GM18502 (cell line): ENCODE results near the gene PSMA6.
A peak's percentile ranks its signal among the peaks of the same experiment; 100 is the strongest.
"Not testable (repeated sequence)": the region's sequence is repeated elsewhere in the genome, so short reads cannot be mapped to it uniquely, and the experiment has no call there.

Source experiments
- ATAC-seq: cut with Tn5 transposase; IDR thresholded peaks from one replicate; pipeline ENCODE4 v1.9.1; 2021; ENCODE audit warnings: mild to moderate bottlenecking; ENCODE audit not compliant: unreplicated experiment, poor library complexity

The PSMA6 gene

DNA sequence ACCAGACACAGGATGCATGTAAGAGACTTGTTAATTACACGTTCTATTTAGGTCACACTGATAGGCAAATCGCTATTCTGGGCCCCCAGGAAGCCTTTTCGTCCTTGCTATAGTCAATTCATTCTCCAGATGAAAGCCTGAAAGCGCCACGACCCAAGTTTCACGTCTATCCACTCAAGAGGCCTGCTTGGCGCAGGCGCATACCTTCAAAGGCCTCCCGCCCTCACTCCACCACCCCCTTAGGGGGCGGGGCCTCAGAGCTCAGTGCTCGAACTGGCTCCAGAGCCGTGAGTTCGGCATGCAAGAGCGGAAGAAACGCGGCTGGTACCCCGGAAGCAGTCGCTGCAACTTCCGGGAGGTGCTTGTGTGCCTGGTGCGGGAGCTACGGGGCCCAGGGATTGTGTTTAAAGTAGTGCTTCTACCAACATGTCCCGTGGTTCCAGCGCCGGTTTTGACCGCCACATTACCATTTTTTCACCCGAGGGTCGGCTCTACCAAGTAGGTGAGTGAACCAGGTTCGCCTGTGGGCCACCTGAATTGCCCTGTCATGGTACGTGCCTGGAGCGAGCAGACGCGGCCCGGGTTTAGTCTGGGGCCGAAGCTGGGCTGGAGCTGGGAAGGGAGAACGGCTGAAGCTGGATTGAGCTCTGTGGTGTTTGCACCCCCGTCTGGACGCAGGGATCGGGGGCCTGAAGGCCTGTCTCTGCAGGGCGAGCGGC lies at the start of gene PSMA6:
Gene PSMA6, plus strand, starts transcription at position 332 of the 719 bp plus-strand sequence. Its CDS starts 95 bp downstream, at position 427.
- peak; percentile 84 for ATAC-seq

DNA sequence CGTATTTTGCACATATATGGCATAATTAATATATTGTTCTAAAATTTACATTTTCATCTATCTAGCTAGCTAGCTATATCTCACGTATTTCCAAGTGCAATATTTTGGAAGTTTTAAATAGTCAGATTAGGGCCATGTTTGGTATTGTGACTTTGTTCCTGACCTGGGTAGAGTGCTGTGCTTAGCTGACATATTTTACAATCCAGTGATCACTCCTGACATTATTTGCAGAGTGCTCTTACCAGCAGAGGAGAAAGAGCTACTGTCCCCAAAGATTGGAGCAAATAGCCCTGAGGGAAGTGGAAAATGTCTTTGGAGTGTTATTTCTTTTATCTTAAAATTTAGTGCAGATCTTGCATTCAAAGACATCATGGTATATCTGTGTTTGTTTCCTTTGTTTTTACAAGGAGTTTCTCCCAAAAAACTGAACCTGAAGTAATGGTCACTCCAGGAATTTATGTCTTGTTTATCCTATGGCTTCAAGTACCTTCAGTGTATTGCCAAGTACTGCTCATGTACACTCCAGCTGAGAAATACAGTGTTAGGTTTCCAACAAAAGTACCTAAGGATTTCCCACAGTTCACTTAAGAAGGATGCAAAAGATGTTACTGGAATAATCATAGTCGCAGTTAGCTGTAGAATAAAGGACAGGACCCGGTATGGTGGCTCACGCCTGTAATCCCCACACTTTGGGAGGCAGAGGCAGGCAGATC lies 49.4 kb upstream of the PSMA6 start:
- no peak for ATAC-seq

DNA sequence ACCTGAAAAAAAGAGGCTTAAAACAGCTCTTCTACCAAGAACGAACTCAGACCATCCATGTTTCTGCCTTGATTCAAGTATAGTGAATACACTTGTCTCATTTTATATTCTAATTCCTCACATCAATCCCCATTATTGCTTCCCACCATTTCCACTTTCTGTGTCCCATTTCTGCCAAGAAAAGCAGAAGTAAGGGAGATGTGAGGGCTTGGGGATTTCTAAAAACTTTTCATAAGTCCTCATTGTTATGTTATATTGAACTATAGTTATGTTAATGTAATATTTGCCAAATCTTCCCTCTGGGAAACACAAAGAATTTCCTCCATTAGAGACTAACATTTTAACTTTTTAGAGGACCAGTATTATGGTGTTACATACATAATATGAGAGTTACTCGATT lies 48.2 kb upstream of the PSMA6 start:
- ATAC-seq, result no peak

DNA sequence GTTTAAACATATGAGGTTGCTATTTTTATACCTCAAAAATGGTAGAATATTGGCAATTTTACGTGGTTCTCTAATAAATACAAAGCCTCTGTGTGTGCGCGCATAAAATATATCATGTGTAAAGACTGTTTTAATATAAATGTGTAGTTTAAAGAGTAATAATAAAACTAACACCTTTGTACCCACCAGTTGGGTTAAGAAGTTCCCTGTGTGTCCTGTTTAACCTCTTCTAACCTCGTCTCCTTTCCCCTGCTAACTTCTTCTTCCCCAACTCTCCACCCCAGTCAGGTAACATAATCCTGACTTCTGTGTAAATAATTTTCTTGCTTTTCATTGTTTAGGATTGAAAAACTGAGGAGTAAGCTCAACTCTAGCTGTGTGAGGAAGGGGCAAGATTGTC lies 47.6 kb upstream of the PSMA6 start:
- no peak for ATAC-seq

DNA sequence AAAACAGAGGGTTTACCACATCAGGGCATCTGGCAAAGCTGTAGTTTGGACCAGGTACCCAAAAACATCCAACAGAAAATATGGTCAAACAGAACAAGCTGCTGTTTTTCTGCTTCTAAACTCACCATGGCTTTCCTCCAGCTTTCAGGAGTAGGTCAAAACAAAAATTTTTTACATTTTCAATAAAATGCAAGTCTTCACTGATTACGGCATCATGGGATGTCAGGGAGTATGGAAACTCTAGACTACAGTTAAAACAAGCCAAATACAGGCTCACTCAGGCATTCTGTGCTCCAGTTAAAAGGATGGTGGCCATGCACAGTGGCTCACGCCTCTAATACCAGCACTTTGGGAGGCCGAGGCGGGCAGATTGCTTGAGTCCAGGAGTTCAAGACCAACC lies 47.1 kb upstream of the PSMA6 start:
- no peak for ATAC-seq

DNA sequence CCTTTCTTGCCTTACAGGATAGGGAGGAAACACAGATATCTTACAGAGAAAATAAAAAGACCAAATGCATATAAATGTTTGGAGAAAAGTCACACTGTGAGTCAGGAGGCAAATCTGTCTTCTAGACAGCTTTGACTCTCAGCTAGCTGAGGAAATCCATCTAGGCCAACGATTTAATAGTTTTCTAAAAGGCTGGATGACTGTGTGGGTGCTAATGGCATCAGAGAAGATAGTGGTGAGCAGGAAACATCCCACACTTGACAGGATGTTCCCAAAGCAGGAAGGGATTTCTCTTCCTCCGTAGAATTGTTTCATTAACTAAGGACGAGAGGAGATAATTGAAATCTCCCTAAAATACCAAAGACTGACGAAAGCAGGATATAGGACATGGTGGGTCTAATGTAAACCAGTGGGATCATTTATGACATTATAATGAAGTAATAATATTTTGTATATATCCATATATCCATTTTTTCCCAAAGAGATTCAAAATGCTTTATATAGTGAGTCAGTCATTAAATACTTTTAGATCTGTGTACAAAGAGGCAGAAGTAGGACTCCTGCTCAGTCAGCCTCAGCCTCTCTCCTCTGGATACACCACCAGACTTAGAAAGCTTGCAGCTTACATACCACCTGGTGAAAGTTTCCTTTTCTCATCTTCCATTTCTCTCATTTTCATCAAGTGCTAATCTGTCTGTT lies 44.3 kb upstream of the PSMA6 start:
- ATAC-seq, result peak; percentile 50

DNA sequence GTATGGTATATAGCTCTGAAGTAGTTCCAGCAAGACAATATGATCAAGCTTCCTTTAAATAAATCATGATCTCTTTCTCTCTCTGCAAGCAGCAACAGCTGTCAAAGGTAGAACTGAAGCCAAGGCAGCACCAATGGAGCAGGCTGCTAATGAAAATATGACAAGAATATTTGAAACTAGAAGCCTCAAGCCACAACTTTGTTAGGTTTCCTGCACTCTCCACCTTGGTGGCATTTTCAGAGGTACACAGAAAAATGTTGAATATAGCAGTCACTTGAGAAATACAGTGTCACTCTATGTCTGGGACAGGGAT lies 43.8 kb upstream of the PSMA6 start:
- peak; percentile 58 for ATAC-seq

DNA sequence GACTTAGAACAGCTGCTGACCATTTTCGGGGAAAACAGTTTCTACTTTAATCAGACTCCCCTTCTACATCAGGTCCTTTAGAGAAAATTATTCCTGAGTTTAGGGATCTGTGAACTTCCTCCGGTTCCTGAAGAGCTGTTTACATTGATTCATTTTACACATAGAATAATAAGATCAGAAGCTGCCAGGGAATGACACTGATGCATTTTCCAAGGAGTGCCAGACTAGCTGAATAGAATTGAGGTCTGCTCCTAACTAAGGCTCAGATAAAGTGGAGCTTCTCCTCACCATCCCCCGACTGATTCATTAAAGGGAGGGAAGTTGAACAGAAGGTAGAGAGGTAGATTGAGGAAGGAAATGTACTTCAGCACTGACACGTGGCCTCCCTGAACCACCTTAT lies 41.9 kb upstream of the PSMA6 start:
- ATAC-seq, result no peak

DNA sequence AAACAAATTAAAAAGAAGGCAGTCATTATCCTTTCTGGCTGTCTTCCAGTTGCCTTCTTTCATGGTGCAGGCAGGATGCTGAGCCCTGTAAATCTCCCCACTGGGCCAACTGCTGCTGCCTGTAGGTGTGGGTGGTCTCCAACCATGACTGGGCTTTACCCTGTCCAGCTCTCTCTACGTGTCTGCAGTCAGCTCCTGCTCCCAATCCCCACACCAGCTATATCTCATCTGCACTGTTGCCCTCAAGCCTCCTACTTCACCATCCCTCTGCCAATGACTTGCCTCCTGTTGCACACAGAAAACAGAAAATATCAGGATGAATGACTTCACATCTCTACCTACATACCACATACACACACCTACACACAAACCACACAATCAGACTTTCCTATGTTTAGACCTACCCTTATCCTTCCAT lies 39.7 kb upstream of the PSMA6 start:
- ATAC-seq, result no peak

DNA sequence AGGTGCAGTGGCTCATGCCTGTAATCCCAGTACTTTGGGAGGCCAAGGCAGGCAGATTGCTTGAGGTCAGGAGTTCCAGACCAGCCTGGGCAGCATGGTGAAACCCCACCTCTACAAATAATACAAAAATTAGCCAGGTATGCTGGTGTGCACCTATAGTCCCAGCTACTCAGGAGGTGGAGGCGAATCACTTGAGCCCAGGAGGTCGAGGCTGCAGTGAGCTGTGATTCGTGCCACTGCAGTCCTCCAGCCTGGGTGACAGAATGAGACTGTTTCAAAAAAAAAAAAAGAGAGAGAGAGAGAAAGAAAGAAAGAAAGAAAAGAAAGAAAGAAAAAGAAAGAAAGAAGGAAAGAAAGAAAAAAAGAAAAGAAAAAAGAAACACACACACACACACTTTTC lies 39.1 kb upstream of the PSMA6 start:
- not testable (repeated sequence) for ATAC-seq

DNA sequence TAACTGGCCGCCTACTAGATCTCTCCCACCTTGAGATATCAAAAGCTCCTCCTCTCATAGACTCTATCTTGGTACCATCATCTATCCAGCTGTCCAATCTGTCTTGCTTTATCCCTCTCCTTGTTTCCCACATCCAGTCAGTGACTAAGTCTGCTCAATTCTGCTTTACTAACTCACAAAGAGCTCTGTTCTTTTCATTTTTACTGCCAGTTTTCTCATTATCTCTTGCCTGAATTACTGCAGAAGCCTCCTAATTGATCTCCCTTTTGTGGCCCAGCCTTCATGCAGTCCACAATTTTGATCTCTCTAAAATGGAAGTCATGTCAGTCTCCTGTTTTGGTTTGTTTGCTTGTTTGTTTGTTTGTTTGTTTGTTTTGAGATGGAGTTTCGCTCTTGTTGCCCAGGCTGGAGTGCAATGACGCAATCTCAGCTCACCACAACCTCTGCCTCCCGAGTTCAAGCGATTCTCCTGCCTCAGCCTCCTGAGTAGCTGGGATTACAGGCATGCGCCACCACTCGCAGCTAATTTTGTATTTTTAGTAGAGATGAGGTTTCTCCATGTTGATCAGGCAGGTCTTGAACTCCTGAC lies 38.1 kb upstream of the PSMA6 start:
- not testable (repeated sequence) for ATAC-seq

DNA sequence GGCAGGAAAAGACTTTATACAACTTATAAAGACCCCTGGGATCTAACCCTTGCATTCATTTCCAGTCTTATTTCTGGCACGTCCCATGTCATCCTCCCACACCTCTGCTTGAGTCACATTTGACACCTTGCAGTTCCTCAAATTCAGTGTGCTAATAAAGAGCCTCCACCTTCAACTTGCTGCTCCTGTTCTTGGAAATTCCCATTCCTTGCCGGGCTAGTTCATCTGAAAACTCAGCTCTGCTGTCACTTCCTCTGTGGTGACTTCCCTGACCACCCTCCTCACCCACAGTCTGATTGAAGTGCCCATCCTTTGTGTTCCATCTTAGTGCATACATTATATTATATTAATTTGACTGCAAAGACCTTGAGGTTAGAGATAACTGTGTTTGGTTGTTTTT lies 37.4 kb upstream of the PSMA6 start:
- no peak for ATAC-seq

DNA sequence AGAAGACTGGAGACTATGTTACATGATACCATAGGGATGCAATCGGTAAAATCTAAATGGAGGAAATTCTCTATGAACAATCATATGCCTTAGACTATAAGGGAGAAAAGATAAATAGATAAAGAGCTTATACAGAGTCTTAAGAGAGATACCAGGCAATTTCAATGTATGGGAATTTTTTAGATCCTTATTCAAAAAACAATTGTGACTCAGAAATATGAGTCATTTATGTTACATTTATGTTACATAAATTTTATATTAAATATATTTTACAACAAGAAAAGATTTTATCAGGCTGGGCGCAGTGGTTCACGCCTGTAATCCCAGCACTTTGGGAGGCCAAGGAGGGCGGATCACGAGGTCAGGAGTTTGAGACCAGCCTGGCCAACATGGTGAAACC lies 36.5 kb upstream of the PSMA6 start:
- ATAC-seq, result no peak

DNA sequence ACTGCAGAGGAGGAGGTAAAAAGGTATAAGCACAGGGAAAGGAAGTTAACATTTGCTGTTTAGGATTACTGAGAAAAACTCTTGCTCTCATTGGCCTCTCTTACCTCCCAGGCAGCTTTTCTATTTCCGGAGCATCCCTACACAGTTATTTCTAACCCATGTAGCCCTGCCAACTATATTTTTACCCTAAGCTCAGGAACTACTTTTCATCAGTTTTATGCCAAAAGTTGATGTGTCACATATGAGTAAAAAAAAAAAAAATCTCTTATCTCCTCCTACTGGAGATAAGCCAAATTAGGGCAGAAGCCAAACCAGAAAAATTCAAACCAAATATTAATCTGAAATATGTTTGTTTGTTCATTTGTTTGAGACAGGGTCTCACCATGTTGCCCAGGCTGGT lies 34.4 kb upstream of the PSMA6 start:
- no peak for ATAC-seq

DNA sequence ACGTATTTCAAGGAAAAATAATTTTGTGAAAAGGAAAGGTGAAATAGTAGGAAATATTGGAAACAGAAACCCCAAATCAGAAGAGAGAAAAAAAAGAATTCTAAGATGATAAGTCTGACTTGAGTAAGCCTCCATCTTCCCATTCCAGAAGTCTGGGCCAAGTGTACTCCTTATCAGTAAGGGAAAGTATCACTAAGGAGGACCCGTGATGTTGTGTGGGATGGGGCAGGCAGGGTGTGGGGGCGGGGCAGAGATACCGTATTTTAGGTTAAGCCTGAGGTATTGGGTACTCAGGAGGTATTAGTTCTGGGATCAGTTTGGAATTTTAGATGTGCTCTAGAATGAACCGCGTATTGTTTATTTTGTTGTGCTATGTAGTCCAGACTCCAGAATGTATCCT lies 33.8 kb upstream of the PSMA6 start:
- no peak for ATAC-seq

DNA sequence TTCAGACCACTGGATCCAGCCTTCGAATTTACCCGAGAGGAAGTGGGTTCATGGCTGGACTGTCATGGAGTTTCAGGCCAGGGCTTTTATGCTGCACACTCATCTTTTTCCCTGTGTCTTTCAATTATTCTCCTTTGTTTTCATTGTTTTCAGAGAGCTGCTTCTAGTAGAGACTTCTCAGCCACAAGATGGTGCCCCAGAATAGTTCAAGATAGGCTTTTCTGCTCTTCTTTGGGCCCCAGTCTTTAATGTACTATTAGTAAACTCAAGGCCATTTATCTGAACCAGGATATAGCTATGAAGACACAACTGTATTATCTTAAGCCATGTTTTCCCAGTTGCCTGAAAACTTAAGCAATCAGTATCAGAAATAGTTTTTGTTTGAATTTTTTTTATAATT lies 30.4 kb upstream of the PSMA6 start:
- no peak for ATAC-seq

DNA sequence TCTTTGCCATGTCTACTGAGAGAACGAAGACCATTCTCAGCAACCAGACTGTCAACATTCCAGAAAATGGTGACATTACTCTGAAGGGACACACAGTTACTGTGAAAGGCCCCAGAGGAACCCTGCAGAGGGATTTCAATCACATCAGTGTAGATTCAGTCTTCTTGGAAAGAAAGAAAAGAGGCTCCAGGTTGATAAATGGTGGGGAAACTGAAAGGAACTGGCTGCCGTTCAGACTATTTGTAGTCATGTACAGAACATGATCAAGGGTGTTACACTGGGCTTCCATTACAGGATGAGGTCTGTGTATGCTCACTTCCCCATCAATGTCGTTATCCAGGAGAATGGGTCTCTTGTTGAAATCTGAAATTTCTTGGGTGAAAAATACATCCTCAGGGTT lies 29.7 kb upstream of the PSMA6 start:
- no peak for ATAC-seq

DNA sequence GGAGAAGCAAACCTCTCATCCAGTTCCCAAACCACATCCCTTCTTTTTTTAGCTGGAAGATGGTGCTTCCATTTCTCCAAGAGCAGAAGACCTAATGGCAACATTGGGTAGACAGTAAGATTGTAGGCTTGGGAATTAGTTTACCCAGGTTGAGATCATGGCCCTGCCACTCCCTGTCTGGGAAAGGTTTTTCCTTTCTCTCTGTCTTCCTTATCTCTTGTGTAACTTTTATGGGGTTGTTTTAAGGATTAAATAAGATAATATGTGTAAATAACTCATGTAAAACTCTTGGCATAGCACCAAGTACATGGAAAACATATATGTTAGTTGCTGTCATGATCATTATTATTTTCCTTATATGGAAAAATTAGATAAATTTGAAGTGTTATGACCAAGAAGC lies 23.2 kb upstream of the PSMA6 start:
- ATAC-seq, result no peak

DNA sequence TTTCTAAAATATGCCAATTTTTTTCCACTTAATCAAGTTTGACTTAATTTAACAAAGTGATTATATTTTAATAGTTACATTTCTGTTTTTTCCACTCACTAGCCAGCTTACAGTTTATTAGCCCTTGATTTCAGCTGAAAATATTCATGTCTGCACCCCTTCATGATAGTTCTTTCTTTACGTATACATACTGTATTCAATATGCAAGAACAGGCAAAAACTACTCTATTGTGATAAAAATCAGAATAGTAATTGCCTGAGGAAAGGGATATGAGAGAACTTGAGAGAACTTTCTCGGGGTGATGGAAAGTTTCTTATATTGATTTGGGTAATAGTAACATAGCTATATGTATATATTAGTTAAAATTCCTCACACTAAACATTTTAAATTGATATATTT lies 17.4 kb upstream of the PSMA6 start:
- no peak for ATAC-seq

DNA sequence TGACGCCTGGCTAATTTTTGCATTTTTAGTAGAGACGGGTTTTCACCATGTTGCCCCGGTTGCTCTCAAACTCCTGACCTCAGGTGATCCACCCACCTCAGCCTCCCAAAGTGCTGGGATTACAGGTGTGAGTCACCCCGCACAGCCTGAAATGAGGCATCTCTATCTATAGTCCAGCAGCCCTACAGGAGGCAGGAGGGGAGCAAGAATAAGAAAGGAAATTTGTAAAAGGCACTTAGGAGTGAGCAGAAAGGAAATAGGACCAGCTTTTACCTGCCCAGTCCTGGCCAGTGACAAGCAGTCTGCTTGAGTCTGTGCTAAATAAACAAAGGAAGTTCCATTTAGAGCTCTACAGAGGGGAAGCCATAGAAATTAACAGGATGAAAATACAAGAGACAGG lies 15.0 kb upstream of the PSMA6 start:
- ATAC-seq, result no peak

DNA sequence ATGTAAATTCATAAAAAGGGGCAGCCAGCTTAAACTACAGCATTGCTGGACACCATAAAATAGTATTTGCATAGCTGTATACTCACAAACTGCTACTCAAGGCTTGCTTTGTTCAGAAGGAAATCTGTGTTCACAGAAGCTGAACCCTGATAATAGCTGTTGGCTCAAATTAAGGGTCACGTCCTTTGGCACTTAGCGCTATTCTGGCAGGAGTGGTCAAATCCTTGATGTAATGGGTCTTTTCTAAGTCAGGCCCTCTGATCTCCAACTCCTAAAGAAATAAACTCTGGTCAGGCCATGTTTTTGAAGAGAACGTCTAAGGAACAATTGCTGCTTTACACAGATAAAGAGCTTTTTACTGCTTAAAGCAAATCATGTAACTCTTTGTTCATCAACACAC lies 12.8 kb upstream of the PSMA6 start:
- ATAC-seq, result no peak
